ENCODE measurements around the gene DTX2. TPM values are rescaled to one million over a fixed set of nuclear protein-coding genes. Genes with fewer than 3 reads are reported as not detected.
"Not testable (repeated sequence)": the region's sequence is repeated elsewhere in the genome, so short reads cannot be mapped to it uniquely, and the experiment has no call there.

Gene DTX2
- total and polyA plus RNA-seq, 2 experiments from 2014 or later, result 36.1 to 77.9 TPM

DNA sequence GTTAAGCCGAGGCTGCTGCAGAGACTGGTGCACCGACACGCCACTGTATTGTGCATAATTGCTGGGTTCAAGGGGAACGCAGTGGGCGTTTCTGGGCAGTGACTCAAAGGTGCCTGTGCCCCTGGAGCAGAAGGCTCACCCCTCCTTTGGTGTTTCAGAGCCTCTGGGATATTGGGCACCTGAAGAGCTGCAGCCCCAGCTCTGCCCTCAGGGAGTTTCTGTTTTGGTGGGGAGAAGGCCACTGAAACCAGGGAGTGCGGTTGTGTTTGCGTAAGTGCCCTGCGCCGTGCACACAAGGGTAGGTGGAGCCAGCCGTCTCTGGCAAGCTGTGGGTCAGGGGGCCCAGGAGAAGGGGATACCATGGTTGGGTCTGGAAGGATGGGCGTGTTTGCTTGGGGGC, 14.8 kb downstream of the DTX2 start:
- not testable (repeated sequence) for H3K27ac Mint-ChIP-seq; H3K27me3 ChIP-seq (ENCODE audit: insufficient read depth); H3K9me3 Mint-ChIP-seq; H3F3A ChIP-seq (replicated peaks; ENCODE audit: low read depth); ATAC-seq; H3K36me3 Mint-ChIP-seq (ENCODE audit: low read depth); H3K4me3 Mint-ChIP-seq; H3K36me3 ChIP-seq (ENCODE audit: insufficient read depth); H3K9me2 ChIP-seq (ENCODE audit: insufficient read depth); H3K79me2 ChIP-seq (replicated peaks; ENCODE audit: insufficient read depth); H3K4me1 ChIP-seq (ENCODE audit: insufficient read depth); H4K20me1 ChIP-seq (replicated peaks; ENCODE audit: insufficient read depth); H3K27me3 Mint-ChIP-seq (ENCODE audit: insufficient read depth, low read depth, poor library complexity); H2AFZ ChIP-seq; H3K27ac ChIP-seq (ENCODE audit: low read depth); DNase-seq (ENCODE audit: low spot score); H3K4me1 Mint-ChIP-seq; H3K4me3 ChIP-seq; H3K4me2 ChIP-seq

DNA sequence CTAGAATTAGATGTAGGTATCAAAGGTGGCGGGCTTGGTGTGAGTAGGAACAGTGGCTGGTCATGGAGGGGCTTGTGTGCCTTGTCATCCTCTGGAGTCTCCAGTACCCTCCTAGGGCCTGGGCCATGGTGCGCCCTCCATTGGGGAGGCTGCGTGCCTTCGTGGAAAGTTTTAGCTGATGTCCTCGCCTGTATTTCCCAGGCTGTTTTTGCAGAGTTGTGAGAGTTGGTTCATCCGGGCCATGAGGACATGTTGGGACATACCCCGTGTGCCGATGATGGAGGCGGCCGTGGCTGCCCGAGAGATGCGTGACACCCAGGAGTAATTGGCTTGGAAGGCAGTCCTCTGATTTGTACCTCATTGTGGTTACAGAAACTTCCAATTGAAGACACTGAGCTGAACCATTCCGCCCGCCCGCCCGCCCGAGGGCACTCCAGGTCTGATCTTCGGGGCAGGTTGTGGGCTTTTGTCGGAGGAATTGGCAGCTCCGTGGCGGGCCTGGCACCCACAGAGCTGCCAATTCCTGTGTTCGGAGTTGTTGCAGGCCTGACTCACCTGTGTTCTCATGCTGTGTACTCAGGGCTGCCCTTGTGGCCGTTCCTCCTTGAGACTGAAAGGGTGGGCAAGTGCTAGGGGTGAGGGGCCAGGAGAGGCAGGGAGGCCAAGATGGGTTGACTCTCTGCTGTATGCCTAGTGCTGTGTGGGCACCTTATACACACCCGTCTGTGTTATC, 15.4 kb downstream of the DTX2 start:
- H3K9me3 Mint-ChIP-seq, ATAC-seq, H3K4me3 Mint-ChIP-seq: not testable (repeated sequence)

DNA sequence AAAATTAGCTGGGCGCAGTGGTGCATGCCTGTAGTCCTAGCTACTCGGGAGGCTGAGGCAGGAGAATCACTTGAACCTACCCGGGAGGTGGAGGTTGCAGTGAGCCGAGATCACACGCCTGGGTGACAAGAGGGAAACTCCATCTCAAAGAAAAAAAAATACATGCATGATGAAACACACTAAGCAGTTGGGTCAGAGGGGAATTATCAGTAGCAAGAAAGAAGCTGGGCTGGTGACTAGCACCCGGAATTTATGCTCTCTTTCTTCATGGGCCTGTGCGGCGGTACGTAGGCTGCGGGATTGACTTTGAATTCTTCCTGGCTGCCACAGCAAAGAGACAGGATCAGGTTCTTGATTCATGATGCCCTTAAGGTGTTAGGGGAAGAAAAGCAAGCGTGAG, 18.1 kb downstream of the DTX2 start:
- not testable (repeated sequence) for H3K79me2 ChIP-seq (replicated peaks; ENCODE audit: insufficient read depth); H3K4me3 ChIP-seq; H3K36me3 ChIP-seq (ENCODE audit: insufficient read depth); H3K4me3 Mint-ChIP-seq; H3K27me3 Mint-ChIP-seq (ENCODE audit: insufficient read depth, low read depth, poor library complexity); H3K4me1 ChIP-seq (ENCODE audit: insufficient read depth); H3K9me3 Mint-ChIP-seq; H3K27me3 ChIP-seq (ENCODE audit: insufficient read depth); H4K20me1 ChIP-seq (replicated peaks; ENCODE audit: insufficient read depth); H3K4me1 Mint-ChIP-seq; DNase-seq (ENCODE audit: low spot score); H2AFZ ChIP-seq; H3K27ac ChIP-seq (ENCODE audit: low read depth); H3K9me2 ChIP-seq (ENCODE audit: insufficient read depth); H3F3A ChIP-seq (replicated peaks; ENCODE audit: low read depth); H3K4me2 ChIP-seq; ATAC-seq
- Mint-ChIP-seq H3K36me3 (ENCODE audit: low read depth) (peaks cover 18% of the 10 kb centered on the region), H3K27ac (peak overlapping the region; percentile 89; the same call in 1 of the 2 replicates)

More for the DNA sequence above, 15.4 kb downstream of the DTX2 start:
- H2AFZ ChIP-seq; H3K27ac ChIP-seq (ENCODE audit: low read depth); H3K36me3 Mint-ChIP-seq (ENCODE audit: low read depth); DNase-seq (ENCODE audit: low spot score); H3K36me3 ChIP-seq (ENCODE audit: insufficient read depth); H3K4me1 ChIP-seq (ENCODE audit: insufficient read depth); H3F3A ChIP-seq (replicated peaks; ENCODE audit: low read depth); H3K4me2 ChIP-seq; H3K27me3 ChIP-seq (ENCODE audit: insufficient read depth); H3K79me2 ChIP-seq (replicated peaks; ENCODE audit: insufficient read depth); H3K4me3 ChIP-seq; H3K4me1 Mint-ChIP-seq; H4K20me1 ChIP-seq (replicated peaks; ENCODE audit: insufficient read depth); H3K9me2 ChIP-seq (ENCODE audit: insufficient read depth); H3K27me3 Mint-ChIP-seq (ENCODE audit: insufficient read depth, low read depth, poor library complexity): not testable (repeated sequence)
- TF ChIP-seq, protein P1, sequence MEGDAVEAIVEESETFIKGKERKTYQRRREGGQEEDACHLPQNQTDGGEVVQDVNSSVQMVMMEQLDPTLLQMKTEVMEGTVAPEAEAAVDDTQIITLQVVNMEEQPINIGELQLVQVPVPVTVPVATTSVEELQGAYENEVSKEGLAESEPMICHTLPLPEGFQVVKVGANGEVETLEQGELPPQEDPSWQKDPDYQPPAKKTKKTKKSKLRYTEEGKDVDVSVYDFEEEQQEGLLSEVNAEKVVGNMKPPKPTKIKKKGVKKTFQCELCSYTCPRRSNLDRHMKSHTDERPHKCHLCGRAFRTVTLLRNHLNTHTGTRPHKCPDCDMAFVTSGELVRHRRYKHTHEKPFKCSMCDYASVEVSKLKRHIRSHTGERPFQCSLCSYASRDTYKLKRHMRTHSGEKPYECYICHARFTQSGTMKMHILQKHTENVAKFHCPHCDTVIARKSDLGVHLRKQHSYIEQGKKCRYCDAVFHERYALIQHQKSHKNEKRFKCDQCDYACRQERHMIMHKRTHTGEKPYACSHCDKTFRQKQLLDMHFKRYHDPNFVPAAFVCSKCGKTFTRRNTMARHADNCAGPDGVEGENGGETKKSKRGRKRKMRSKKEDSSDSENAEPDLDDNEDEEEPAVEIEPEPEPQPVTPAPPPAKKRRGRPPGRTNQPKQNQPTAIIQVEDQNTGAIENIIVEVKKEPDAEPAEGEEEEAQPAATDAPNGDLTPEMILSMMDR (conservative IDR thresholded peaks at IDR 0.05; ENCODE audit: low read depth in 2 of 2), result peak in 1 of 2 experiments; percentile 11; a peak in 1 of 4 replicates
- H3K27ac Mint-ChIP-seq, result peak overlapping the region; percentile 59; the same call in 1 of the 2 replicates

DNA sequence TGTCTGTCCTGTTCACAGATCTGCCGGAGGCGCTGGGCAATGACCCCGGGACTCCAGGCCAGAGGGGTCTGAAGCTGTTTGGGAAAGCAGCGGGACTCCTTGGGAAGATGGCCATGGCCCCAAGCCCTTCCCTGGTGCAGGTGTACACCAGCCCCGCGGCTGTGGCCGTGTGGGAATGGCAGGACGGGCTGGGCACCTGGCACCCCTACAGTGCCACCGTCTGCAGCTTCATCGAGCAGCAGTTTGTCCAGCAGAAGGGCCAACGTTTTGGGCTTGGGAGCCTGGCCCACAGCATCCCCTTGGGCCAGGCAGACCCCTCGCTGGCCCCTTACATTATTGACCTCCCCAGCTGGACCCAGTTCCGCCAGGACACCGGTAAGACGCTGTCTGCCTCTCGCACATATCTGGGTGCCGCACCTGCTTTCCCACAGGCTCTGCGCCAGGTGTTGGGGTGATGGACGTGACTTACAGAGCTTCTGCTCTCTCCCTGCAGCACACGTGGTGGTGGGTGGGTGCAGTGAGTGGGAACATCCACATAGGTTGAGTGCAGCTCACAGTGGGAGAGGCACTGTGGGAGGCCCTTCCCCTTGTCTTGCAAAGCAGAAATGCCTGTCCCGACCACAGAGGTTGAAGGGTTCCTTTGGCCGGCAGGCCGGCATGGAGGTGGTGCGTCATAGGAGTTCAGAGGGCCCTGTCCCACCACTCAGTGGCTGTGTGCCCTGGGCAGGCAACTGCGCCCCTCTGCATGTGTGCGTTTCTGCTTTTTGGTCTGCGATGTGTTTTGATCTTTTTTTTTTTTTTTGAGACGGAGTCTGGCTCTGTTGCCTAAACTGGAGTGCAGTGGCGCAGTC, 19.1 kb downstream of the DTX2 start:
- H3K4me3 Mint-ChIP-seq; H2AFZ ChIP-seq; H3K36me3 ChIP-seq (ENCODE audit: insufficient read depth); H3K27me3 ChIP-seq (ENCODE audit: insufficient read depth); H3F3A ChIP-seq (replicated peaks; ENCODE audit: low read depth); H3K4me3 ChIP-seq; H4K20me1 ChIP-seq (replicated peaks; ENCODE audit: insufficient read depth); H3K4me1 Mint-ChIP-seq; H3K9me2 ChIP-seq (ENCODE audit: insufficient read depth); H3K4me2 ChIP-seq; H3K27ac ChIP-seq (ENCODE audit: low read depth); H3K79me2 ChIP-seq (replicated peaks; ENCODE audit: insufficient read depth); H3K4me1 ChIP-seq (ENCODE audit: insufficient read depth); H3K27me3 Mint-ChIP-seq (ENCODE audit: insufficient read depth, low read depth, poor library complexity); H3K9me3 Mint-ChIP-seq; DNase-seq (ENCODE audit: low spot score): not testable (repeated sequence)
- H3K36me3 Mint-ChIP-seq (ENCODE audit: low read depth), result peaks cover 18% of the 10 kb centered on the region
- ATAC-seq, result peak; percentile 78
- H3K27ac Mint-ChIP-seq, result peak overlapping the region; percentile 78; the same call in 1 of the 2 replicates

DNA sequence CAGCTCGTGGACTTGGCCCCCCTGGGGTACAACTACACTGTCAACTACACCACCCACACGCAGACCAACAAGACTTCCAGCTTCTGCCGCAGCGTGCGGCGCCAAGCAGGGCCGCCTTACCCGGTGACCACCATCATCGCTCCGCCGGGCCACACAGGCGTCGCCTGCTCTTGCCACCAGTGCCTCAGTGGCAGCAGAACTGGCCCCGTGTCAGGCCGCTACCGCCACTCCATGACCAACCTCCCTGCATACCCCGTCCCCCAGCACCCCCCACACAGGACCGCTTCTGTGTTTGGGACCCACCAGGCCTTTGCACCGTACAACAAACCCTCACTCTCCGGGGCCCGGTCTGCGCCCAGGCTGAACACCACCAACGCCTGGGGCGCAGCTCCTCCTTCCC, 21.2 kb downstream of the DTX2 start:
- not testable (repeated sequence) for H3K4me3 ChIP-seq; H3K27ac Mint-ChIP-seq; H3K27ac ChIP-seq (ENCODE audit: low read depth); H3K4me3 Mint-ChIP-seq; H4K20me1 ChIP-seq (replicated peaks; ENCODE audit: insufficient read depth); H3K27me3 ChIP-seq (ENCODE audit: insufficient read depth); H3K79me2 ChIP-seq (replicated peaks; ENCODE audit: insufficient read depth); H3K4me1 ChIP-seq (ENCODE audit: insufficient read depth); DNase-seq (ENCODE audit: low spot score); ATAC-seq; H3K9me2 ChIP-seq (ENCODE audit: insufficient read depth); H2AFZ ChIP-seq; H3K9me3 Mint-ChIP-seq; H3K36me3 ChIP-seq (ENCODE audit: insufficient read depth); H3F3A ChIP-seq (replicated peaks; ENCODE audit: low read depth); H3K27me3 Mint-ChIP-seq (ENCODE audit: insufficient read depth, low read depth, poor library complexity); H3K4me2 ChIP-seq
- peaks cover 18% of the 10 kb centered on the region for H3K36me3 Mint-ChIP-seq (ENCODE audit: low read depth)
- peaks cover 11% of the 10 kb centered on the region for H3K4me1 Mint-ChIP-seq
